Left ventricle myocardium inferior (tissue), 1 donor: ENCODE measurements around the gene F3. TPM values are rescaled to one million over a fixed set of nuclear protein-coding genes. Genes with fewer than 3 reads are reported as not detected.

Experiments
- DNase-seq: peaks from one replicate; pipeline ENCODE4 v3.0.0-alpha.2; 2020
- H3K27ac ChIP-seq: fragments of 200-600 bp; replicated peaks from 2 replicates; pipeline ENCODE4 v1.8.0; 2021
- H3K27me3 ChIP-seq: fragments of 200-600 bp; 2 replicates; pipeline ENCODE4 v1.8.0; 2021; ENCODE audit warnings: low read depth
- H3K36me3 ChIP-seq: fragments of 200-600 bp; 2 replicates; pipeline ENCODE4 v1.8.0; 2021
- H3K4me1 ChIP-seq: fragments of 200-600 bp; 2 replicates; pipeline ENCODE4 v1.8.0; 2021
- H3K4me3 ChIP-seq: fragments of 200-600 bp; 2 replicates; pipeline ENCODE4 v1.8.0; 2021; ENCODE audit warnings: mild to moderate bottlenecking, moderate library complexity
- H3K9me3 ChIP-seq: fragments of 200-600 bp; replicated peaks from 2 replicates; pipeline ENCODE4 v1.8.0; 2021
- intact Hi-C: fragments of 100-400 bp; cut with micrococcal nuclease; formaldehyde crosslinking; loops from one replicate; pipeline ENCODE4 v1.11.0; 2022
- total RNA-seq: library from RNA; stranded (reverse); fragmentation: NEBNext Ultra II Directional; extraction: Animal tissue kit (Norgen Biotek cat#: 25700); gene quantifications from one replicate; pipeline ENCODE4 v1.2.1, GENCODE V29; 2021
- TF ChIP-seq, protein P1 (sequence below): fragments of 200-600 bp; IDR thresholded peaks from 2 replicates; pipeline ENCODE4 v1.8.0; 2021; ENCODE audit warnings: antibody characterized with exemption, mild to moderate bottlenecking, borderline replicate concordance
- donor health status: DM: no; HTN: yes; CAD: no; lungs with severe emphysema.

The F3 gene
- total RNA-seq, 1 donor from 2014 or later = 50.8 TPM

DNA sequence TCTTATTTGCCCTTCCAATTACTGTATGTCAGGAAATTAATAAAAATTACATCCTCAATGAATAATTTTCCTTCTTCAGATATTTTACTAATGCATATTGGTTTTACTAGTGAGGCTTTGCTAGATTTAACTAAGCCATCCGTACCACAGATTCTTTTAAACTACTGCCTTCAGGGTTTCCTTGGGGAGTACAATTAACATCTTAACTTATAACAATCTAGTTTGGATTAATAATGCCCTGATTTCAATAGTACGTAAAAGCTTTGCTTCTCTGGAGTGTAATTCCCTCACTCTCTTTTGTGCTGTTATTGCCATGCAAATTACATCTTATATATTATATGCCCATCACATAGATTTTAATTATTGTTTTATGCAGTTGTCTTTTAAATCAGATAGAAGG is 24.3 kb upstream of the F3 start:
- no peaks in the 10 kb centered on the region for H3K36me3 ChIP-seq
- H3K4me3 ChIP-seq = no peak overlapping the region
- intact Hi-C loops = no loop called here
- peaks cover 17% of the 10 kb centered on the region for H3K9me3 ChIP-seq
- DNase-seq = no peak
- no peaks in the 10 kb centered on the region for H3K27me3 ChIP-seq
- TF ChIP-seq, protein P1, sequence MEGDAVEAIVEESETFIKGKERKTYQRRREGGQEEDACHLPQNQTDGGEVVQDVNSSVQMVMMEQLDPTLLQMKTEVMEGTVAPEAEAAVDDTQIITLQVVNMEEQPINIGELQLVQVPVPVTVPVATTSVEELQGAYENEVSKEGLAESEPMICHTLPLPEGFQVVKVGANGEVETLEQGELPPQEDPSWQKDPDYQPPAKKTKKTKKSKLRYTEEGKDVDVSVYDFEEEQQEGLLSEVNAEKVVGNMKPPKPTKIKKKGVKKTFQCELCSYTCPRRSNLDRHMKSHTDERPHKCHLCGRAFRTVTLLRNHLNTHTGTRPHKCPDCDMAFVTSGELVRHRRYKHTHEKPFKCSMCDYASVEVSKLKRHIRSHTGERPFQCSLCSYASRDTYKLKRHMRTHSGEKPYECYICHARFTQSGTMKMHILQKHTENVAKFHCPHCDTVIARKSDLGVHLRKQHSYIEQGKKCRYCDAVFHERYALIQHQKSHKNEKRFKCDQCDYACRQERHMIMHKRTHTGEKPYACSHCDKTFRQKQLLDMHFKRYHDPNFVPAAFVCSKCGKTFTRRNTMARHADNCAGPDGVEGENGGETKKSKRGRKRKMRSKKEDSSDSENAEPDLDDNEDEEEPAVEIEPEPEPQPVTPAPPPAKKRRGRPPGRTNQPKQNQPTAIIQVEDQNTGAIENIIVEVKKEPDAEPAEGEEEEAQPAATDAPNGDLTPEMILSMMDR = no peak
- H3K4me1 ChIP-seq = no peaks in the 10 kb centered on the region
- H3K27ac ChIP-seq = no peak overlapping the region

- Histone ChIP-seq H3K4me1 (no peaks in the 10 kb centered on the region), H3K9me3 (peaks cover 3% of the 10 kb centered on the region), H3K4me3 (no peak overlapping the region), H3K27ac (no peak overlapping the region), H3K27me3 (no peaks in the 10 kb centered on the region), H3K36me3 (no peaks in the 10 kb centered on the region)
- intact Hi-C loops = no loop called here
- no peak for DNase-seq
- TF ChIP-seq, protein P1 = no peak
Observed at GRCh38 chr1:94562519-94563260, 21.1 kb upstream of the F3 start.

DNA sequence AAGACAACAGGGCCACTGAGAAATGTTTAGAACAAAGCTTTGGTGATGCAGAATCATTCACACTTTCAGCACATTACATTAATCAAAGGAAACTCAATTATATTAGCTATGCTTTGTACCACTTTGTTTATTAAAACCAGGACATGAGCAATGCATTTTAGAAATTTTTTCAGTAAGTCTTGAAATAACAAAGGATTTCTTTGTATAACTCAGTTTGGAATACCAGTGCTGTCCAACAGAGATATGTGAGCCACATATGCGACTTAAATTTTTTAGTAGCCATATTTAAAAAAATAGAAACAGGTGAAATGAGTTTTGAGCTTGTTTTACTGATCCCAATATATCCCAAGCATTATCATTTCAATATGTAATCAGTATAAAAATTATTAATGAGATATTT is 18.8 kb upstream of the F3 start:
- TF ChIP-seq, protein P1 = no peak
- H3K4me1 ChIP-seq = no peaks in the 10 kb centered on the region
- H3K36me3 ChIP-seq = no peaks in the 10 kb centered on the region
- no peaks in the 10 kb centered on the region for H3K9me3 ChIP-seq
- no peak overlapping the region for H3K4me3 ChIP-seq
- no peak overlapping the region for H3K27ac ChIP-seq
- DNase-seq = no peak
- intact Hi-C loops = no loop called here
- H3K27me3 ChIP-seq = no peaks in the 10 kb centered on the region

DNA sequence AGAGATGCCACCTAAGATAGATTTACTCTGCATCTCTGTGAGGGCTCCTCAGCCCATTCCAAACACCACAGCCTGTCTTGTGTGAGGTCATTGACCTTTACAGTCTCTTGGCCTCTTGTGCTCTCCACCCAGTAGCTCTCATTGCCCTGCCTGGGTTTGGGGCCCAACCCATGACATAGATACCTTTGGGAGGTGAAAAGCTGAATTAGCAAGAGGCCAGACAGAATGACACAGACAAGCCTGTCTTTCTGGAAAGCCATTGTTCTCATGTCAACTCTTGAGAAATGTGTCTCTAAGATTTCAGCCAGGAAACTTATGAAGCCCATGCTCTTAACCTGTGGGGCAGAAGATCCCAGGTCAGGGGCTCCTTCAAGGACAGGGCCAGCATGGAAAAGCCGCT is 18.4 kb upstream of the F3 start:
- TF ChIP-seq, protein P1 = no peak
- Histone ChIP-seq H3K36me3 (no peaks in the 10 kb centered on the region), H3K4me3 (no peak overlapping the region), H3K27me3 (no peaks in the 10 kb centered on the region), H3K4me1 (no peaks in the 10 kb centered on the region), H3K9me3 (no peaks in the 10 kb centered on the region), H3K27ac (no peak overlapping the region)
- DNase-seq = no peak
- intact Hi-C loops = no loop called here

GRCh38 chr1:94555091-94555490 is 13.5 kb upstream of the F3 start:
- H3K9me3 ChIP-seq = no peaks in the 10 kb centered on the region
- TF ChIP-seq, protein P1 = no peak
- no peak overlapping the region for H3K27ac ChIP-seq
- H3K36me3 ChIP-seq = no peaks in the 10 kb centered on the region
- no peak for DNase-seq
- peaks cover 16% of the 10 kb centered on the region for H3K4me1 ChIP-seq
- intact Hi-C loops = no loop called here
- H3K4me3 ChIP-seq = no peak overlapping the region
- H3K27me3 ChIP-seq = no peaks in the 10 kb centered on the region
